ENCODE results near the gene RERE.

DNA sequence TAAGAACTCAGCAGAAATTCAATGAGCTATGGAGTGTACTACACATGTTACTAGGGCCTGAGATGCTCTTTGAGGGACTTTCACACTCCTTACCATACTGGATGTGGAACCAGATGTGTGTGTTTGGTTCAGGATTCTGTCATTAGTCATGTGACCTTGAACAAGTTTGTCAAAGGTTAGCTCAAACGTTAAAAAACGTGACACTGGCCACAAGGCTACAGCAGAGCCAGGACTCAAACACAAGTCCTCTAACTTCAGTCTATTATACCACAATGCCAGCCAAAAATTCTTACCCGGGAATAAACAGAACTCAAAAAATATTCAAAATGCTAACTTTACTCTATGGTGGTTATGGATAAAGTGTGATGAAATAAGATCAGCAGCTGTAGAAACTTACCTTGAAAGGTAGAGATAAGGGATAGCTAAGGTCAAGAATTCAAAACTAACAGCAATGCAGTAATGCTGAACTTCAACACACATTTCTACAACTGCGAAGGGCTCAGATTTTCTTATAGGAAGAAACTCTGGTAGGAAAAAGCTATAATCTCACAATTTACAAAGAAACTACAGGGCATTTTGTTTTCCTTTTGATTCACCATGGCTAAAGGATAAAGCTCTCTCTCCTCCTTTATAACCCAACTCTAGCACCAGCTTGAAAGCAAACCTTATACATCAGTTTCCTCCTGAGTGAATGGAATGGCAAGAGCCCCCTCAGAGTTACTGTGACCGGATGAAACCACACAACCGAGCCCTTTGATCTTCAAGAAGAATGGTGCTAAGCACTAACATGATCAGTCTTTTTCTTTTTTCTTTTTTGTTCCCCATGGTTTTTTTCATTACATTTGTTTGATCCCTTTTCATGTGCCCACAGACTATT lies 265.6 kb downstream of the RERE start:
- TF ChIP-seq FOXM1 (IDR thresholded peaks at IDR 0.05; ENCODE audit: borderline replicate concordance) (no peak), ARNT (IDR thresholded peaks at IDR 0.05) (no peak), FOXA1 (IDR thresholded peaks at IDR 0.05) (no peak), FOXK2 (IDR thresholded peaks at IDR 0.05) (no peak), BHLHE40 (IDR thresholded peaks at IDR 0.05; ENCODE audit: borderline replicate concordance) (no peak), LEF1 (IDR thresholded peaks at IDR 0.05; ENCODE audit: borderline replicate concordance) (no peak)
